Type B pancreatic cell (in vitro differentiated cells): ENCODE results near the gene TSC22D1. TPM values are rescaled to one million over a fixed set of nuclear protein-coding genes. Genes with fewer than 3 reads are reported as not detected.

Experiments
- DNase-seq: peaks from one replicate; pipeline ENCODE4 v3.0.0; 2021; ENCODE audit warnings: mixed read lengths; ENCODE audit not compliant: unreplicated experiment; ENCODE audit errors: extremely low spot score
- H3K27ac Mint-ChIP-seq: 2 replicates; pipeline ENCODE4 v1.8.0; 2021; ENCODE audit warnings: mild to moderate bottlenecking, mixed read lengths
- H3K27me3 Mint-ChIP-seq: 2 replicates; pipeline ENCODE4 v1.8.0; 2021; ENCODE audit warnings: mixed read lengths
- H3K36me3 Mint-ChIP-seq: 2 replicates; pipeline ENCODE4 v1.8.0; 2021; ENCODE audit warnings: mixed read lengths
- H3K4me1 Mint-ChIP-seq: one replicate; pipeline ENCODE4 v1.8.0; 2021; ENCODE audit warnings: mixed read lengths; ENCODE audit not compliant: unreplicated experiment
- H3K4me3 Mint-ChIP-seq: 2 replicates; pipeline ENCODE4 v1.8.0; 2021; ENCODE audit warnings: mild to moderate bottlenecking, mixed read lengths
- H3K9me3 Mint-ChIP-seq: 2 replicates; pipeline ENCODE4 v1.8.0; 2021; ENCODE audit warnings: mixed read lengths
- total RNA-seq: library from RNA; stranded (reverse); gene quantifications from 2 replicates; pipeline ENCODE4 v1.2.1, GENCODE V29; 2021; ENCODE audit warnings: low replicate concordance
- TF ChIP-seq, protein P1 (sequence below): fragments of 200-600 bp; sonication (generic); conservative IDR thresholded peaks from 2 replicates; pipeline ENCODE4 v1.5.0; 2021; ENCODE audit warnings: antibody characterized with exemption, mild to moderate bottlenecking

The TSC22D1 gene
- total RNA-seq, 1 donor from 2014 or later: 132 TPM

DNA sequence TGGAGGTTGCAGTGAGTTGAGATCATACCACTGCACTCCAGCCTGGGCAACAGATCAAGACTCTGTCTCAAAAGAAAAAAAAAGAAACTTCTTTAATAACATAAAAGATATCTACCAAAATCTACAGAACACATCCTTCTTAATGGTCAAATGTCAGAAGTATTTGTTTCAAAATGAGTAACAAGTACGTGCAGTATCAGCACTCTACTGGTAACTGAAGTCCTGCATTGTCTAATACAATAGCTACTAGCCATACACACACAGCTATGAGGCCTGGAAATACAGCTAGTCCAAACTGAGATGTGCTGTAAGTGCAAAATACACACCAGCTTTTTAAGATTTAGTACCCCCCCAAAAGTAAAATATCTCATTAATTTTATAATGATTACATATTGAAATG, 88.1 kb downstream of the TSC22D1 start:
- peaks cover 5% of the 10 kb centered on the region for H3K36me3 Mint-ChIP-seq
- TF ChIP-seq, protein P1, sequence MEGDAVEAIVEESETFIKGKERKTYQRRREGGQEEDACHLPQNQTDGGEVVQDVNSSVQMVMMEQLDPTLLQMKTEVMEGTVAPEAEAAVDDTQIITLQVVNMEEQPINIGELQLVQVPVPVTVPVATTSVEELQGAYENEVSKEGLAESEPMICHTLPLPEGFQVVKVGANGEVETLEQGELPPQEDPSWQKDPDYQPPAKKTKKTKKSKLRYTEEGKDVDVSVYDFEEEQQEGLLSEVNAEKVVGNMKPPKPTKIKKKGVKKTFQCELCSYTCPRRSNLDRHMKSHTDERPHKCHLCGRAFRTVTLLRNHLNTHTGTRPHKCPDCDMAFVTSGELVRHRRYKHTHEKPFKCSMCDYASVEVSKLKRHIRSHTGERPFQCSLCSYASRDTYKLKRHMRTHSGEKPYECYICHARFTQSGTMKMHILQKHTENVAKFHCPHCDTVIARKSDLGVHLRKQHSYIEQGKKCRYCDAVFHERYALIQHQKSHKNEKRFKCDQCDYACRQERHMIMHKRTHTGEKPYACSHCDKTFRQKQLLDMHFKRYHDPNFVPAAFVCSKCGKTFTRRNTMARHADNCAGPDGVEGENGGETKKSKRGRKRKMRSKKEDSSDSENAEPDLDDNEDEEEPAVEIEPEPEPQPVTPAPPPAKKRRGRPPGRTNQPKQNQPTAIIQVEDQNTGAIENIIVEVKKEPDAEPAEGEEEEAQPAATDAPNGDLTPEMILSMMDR: no peak
- H3K27me3 Mint-ChIP-seq: no peaks in the 10 kb centered on the region
- no peak overlapping the region for H3K27ac Mint-ChIP-seq
- H3K4me3 Mint-ChIP-seq: no peak overlapping the region
- no peak for DNase-seq
- peaks cover 4% of the 10 kb centered on the region for H3K9me3 Mint-ChIP-seq
- peaks cover 6% of the 10 kb centered on the region for H3K4me1 Mint-ChIP-seq

DNA sequence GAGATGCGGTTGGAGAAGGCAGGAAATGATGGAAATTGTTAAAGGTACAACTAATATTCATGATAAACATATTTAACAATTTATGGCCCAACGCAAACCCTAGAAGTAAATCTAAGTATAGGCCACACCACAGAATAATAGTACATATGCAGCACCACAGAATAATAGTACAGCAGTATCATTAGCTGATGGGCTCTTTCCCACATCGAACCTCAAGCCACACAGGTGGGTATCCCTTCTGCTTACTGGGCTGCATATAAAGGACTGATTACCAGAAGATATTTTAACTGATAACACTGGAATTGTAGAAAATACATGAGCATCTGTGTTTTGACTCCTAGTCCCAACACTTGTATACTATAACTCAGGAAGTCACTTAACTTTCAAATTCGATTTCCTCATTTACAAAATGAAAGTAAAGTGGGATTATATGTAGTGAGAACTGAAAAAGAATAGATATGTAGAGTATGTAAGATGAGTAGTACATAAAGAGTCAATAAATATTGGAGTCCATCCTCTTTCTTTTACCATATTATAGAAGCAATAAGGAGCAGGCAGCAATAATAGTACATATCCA, 91.5 kb downstream of the TSC22D1 start:
- Mint-ChIP-seq H3K9me3 (peaks cover under 1% of the 10 kb centered on the region), H3K36me3 (peaks cover under 1% of the 10 kb centered on the region), H3K27ac (no peak overlapping the region), H3K27me3 (no peaks in the 10 kb centered on the region), H3K4me1 (peaks cover 1% of the 10 kb centered on the region), H3K4me3 (no peak overlapping the region)
- TF ChIP-seq, protein P1: no peak
- no peak for DNase-seq

DNA sequence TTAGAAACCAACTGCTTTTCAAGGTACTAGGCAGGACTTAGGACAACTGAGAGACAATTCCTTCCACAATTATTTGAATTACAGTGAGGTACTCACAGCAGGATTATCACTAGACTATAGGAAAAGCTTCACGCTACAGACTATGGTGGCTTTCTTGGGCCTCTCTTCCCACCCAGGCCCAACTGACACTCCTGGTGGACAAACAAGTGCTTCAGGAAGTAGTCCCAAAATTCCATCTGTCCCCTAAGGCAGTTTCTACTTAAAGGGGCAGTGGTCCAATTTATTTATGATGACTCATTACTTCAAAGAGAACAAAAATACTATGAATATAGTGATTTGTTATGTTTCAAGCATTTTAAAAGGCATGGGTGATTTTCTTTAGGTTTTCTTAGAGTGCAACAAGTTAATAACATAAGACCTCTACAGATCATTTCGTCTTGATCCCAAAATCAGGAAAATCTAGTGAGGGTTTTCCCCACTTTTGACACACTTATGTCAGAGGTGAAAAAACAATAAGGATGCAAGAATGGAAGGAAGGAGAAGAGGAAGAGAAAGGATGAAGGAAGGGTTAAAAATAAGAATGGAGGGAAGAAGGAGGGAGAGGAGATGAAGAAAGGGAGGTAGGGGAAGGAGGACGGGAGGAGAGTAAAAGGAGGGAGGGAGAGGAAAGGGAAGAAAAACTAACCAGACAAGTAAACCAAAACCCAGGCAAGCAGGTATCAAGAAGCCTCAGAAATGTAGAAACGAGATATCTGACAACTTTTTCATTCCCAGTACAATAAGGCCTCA, 101.8 kb downstream of the TSC22D1 start:
- Mint-ChIP-seq H3K27me3 (no peaks in the 10 kb centered on the region), H3K27ac (peak overlapping the region; percentile 80), H3K4me1 (peaks cover 30% of the 10 kb centered on the region), H3K9me3 (no peaks in the 10 kb centered on the region), H3K36me3 (no peaks in the 10 kb centered on the region), H3K4me3 (peak overlapping the region; percentile 27)
- TF ChIP-seq, protein P1: peak; percentile 39
- DNase-seq: no peak

DNA sequence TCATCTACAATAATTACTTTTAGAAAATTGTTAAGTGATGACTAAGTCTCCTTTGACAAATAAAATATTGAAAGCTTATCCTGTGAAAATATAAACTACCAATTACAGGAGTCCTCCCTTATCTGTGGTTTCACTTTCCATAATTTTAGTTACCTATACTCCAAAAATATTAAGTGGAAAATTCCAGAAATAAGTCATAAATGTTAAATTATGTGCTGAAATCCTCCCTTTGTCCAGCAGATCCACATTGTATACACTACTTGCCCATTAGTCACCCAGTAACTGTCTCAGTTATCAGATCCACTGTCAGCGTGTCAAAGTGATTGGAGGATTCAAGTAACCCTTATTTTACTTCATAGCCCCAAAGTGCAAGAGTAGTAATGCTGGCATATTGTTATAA, 104.4 kb downstream of the TSC22D1 start:
- Mint-ChIP-seq H3K36me3 (no peaks in the 10 kb centered on the region), H3K27me3 (no peaks in the 10 kb centered on the region), H3K9me3 (no peaks in the 10 kb centered on the region), H3K27ac (no peak overlapping the region), H3K4me1 (peaks cover 43% of the 10 kb centered on the region), H3K4me3 (no peak overlapping the region)
- TF ChIP-seq, protein P1: no peak
- DNase-seq: no peak

DNA sequence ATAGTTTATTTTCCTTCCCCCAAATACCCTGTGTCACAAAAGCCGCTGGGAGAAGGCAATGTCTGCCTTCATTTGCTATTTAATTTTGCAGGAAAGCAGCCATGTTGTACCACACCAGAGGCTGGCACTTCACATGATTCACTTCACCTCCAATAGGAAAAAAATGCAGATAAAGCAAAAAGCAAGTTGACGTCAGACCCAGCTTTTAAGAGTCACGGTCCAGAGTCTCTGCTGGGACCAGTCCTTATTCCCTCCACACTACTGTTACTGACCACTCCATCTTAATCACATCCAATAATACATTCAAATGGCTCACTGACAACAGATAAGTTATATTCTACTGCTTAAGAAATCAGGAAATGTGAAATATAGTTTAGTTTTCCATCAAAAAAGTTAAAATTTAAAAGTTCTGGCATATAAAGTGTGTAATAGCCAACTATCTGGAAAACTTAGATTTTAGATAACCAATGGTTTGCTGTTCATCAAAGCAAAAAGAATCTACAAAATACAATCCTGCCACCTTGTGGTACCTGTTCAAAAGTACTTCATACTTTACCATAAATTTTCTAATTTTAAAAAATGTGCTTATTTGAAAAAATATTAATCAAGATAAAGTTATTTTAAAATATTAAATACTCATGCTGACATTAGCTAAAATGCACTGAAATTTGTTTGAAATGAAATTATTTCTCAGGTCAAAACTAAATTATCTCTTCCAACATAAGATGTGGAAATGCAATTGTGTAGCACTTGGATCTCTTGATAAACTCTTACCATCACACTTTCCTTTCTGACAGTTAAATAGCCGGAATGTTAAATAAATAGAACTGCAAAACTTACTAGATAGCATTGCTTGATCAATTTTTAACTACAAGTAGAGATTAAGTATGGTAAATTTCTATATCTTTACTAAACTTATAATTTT, 105.2 kb downstream of the TSC22D1 start:
- TF ChIP-seq, protein P1: peak; percentile 83
- no peak overlapping the region for H3K4me3 Mint-ChIP-seq
- H3K27me3 Mint-ChIP-seq: no peaks in the 10 kb centered on the region
- no peak for DNase-seq
- H3K27ac Mint-ChIP-seq: no peak overlapping the region
- H3K9me3 Mint-ChIP-seq: no peaks in the 10 kb centered on the region
- H3K36me3 Mint-ChIP-seq: no peaks in the 10 kb centered on the region
- peaks cover 43% of the 10 kb centered on the region for H3K4me1 Mint-ChIP-seq
